GM23338 (cell line): ENCODE measurements around the gene EPHX1. TPM values are rescaled to one million over a fixed set of nuclear protein-coding genes. Genes with fewer than 3 reads are reported as not detected.

Experiments used
- ATAC-seq: fragments of 200-7000 bp; cut with Tn5 transposase; 3 replicates; pipeline ENCODE4 v1.9.1; 2020
- DNase-seq: peaks from one replicate; pipeline ENCODE4 v3.0.0-alpha.2; 2015; ENCODE audit warnings: low spot score
- H2AFZ ChIP-seq: fragments of 200-600 bp; sonication (generic); 2 replicates; pipeline ENCODE4 v1.8.0; 2016; ENCODE audit warnings: antibody characterized with exemption, mild to moderate bottlenecking, moderate library complexity
- H3F3A ChIP-seq: fragments of 200-600 bp; sonication (generic); replicated peaks from 2 replicates; pipeline ENCODE4 v1.8.0; 2017; ENCODE audit warnings: antibody characterized with exemption, mixed run types, low read depth
- H3K27ac ChIP-seq: fragments of 200-600 bp; sonication (generic); 2 replicates; pipeline ENCODE4 v1.6.1; 2016; ENCODE audit warnings: low read depth
- H3K27me3 ChIP-seq: fragments of 200-600 bp; sonication (generic); 2 replicates; pipeline ENCODE4 v1.8.0; 2016; ENCODE audit warnings: mild to moderate bottlenecking, mixed run types, moderate library complexity; ENCODE audit not compliant: insufficient read depth
- H3K36me3 ChIP-seq: fragments of 200-600 bp; sonication (generic); 2 replicates; pipeline ENCODE4 v1.8.0; 2016; ENCODE audit warnings: mild to moderate bottlenecking; ENCODE audit not compliant: insufficient read depth
- H3K4me1 ChIP-seq: fragments of 200-600 bp; sonication (generic); 2 replicates; pipeline ENCODE4 v1.8.0; 2016; ENCODE audit warnings: mild to moderate bottlenecking, moderate library complexity; ENCODE audit not compliant: insufficient read depth
- H3K4me2 ChIP-seq: fragments of 200-600 bp; sonication (generic); 2 replicates; pipeline ENCODE4 v1.7.1; 2017; ENCODE audit warnings: mixed run types
- H3K4me3 ChIP-seq: fragments of 200-600 bp; sonication (generic); 2 replicates; pipeline ENCODE4 v1.6.1; 2016; ENCODE audit warnings: mixed run types
- H3K79me2 ChIP-seq: fragments of 200-600 bp; sonication (generic); replicated peaks from 2 replicates; pipeline ENCODE4 v1.8.0; 2017; ENCODE audit warnings: mild to moderate bottlenecking; ENCODE audit not compliant: insufficient read depth
- H3K9me2 ChIP-seq: fragments of 200-600 bp; sonication (generic); 2 replicates; pipeline ENCODE4 v1.8.0; 2017; ENCODE audit not compliant: insufficient read depth
- H4K20me1 ChIP-seq: fragments of 200-600 bp; sonication (generic); replicated peaks from 2 replicates; pipeline ENCODE4 v1.8.0; 2017; ENCODE audit warnings: mild to moderate bottlenecking; ENCODE audit not compliant: insufficient read depth
- H3K27ac Mint-ChIP-seq: 2 replicates; pipeline ENCODE4 v1.8.0; 2020; ENCODE audit warnings: inconsistent platforms, mild to moderate bottlenecking, moderate library complexity, mixed read lengths
- H3K27me3 Mint-ChIP-seq: 3 replicates; pipeline ENCODE4 v1.8.0; 2022; ENCODE audit warnings: low read depth, mild to moderate bottlenecking, moderate library complexity, mixed read lengths, inconsistent platforms; ENCODE audit not compliant: insufficient read depth, poor library complexity
- H3K36me3 Mint-ChIP-seq: 3 replicates; pipeline ENCODE4 v1.8.0; 2021; ENCODE audit warnings: low read depth, mild to moderate bottlenecking, inconsistent platforms, moderate library complexity, mixed read lengths
- H3K4me1 Mint-ChIP-seq: 3 replicates; pipeline ENCODE4 v1.8.0; 2020; ENCODE audit warnings: mild to moderate bottlenecking, inconsistent platforms, mixed read lengths
- H3K4me3 Mint-ChIP-seq: 3 replicates; pipeline ENCODE4 v1.8.0; 2021; ENCODE audit warnings: moderate library complexity, mild to moderate bottlenecking, inconsistent platforms, mixed read lengths
- H3K9me3 Mint-ChIP-seq: 3 replicates; pipeline ENCODE4 v1.8.0; 2020; ENCODE audit warnings: moderate library complexity, mild to moderate bottlenecking, inconsistent platforms, mixed read lengths
- CREB1 ChIP-seq: fragments of 250-450 bp; sonication (Bioruptor Pico); IDR thresholded peaks from 2 replicates; pipeline ENCODE4 v1.5.0; 2020; ENCODE audit warnings: low read depth, mild to moderate bottlenecking, moderate library complexity
- EZH2 ChIP-seq: fragments of 200-600 bp; sonication (generic); IDR thresholded peaks from one replicate; pipeline ENCODE4 v1.8.0; 2017; ENCODE audit warnings: antibody characterized with exemption, mild to moderate bottlenecking, low read depth; ENCODE audit not compliant: unreplicated experiment
- EZH2phosphoT487 ChIP-seq: fragments of 200-600 bp; sonication (generic); IDR thresholded peaks from one replicate; pipeline ENCODE4 v1.8.1; 2018; ENCODE audit warnings: antibody characterized with exemption; ENCODE audit not compliant: unreplicated experiment
- JUNB ChIP-seq: IDR thresholded peaks from one replicate; pipeline ENCODE4 v1.6.1; 2016; ENCODE audit warnings: antibody characterized with exemption; ENCODE audit not compliant: unreplicated experiment
- NANOG ChIP-seq: IDR thresholded peaks from 2 replicates; pipeline ENCODE4 v1.6.1; 2016; ENCODE audit warnings: antibody characterized with exemption, borderline replicate concordance
- POLR2AphosphoS5 ChIP-seq: IDR thresholded peaks from 2 replicates; pipeline ENCODE4 v1.6.1; 2016; ENCODE audit warnings: antibody characterized with exemption, low read depth
- STAT1 ChIP-seq: IDR thresholded peaks from one replicate; pipeline ENCODE4 v1.6.1; 2016; ENCODE audit warnings: antibody characterized with exemption; ENCODE audit not compliant: unreplicated experiment
- ZNF114 ChIP-seq: fragments of 250-450 bp; sonication (Bioruptor Pico); IDR thresholded peaks from 2 replicates; pipeline ENCODE4 v1.5.0; 2020; ENCODE audit warnings: mild to moderate bottlenecking, moderate library complexity
- ZNF331 ChIP-seq: fragments of 250-450 bp; sonication (Bioruptor Pico); IDR thresholded peaks from 2 replicates; pipeline ENCODE4 v1.5.0; 2020; ENCODE audit warnings: low read depth, mild to moderate bottlenecking, moderate library complexity
- polyA plus RNA-seq: library from polyadenylated mRNA; unstranded; fragments of >200 nt; fragmentation: Nextera tagmentation; extraction: Ambion mirVana; gene quantifications from 2 replicates; pipeline ENCODE4 v1.2.1, GENCODE V29; 2016
- total RNA-seq: library from RNA; depleted of rRNA; stranded (reverse); fragments of >200 nt; shearing (Covaris generic); gene quantifications from 2 replicates; pipeline ENCODE4 v1.2.3, GENCODE V29; 2014
- TF ChIP-seq, protein P1 (sequence below), 2 experiments: fragments of 200-600 bp in 1 of 2; sonication (generic) in 1 of 2; conservative IDR thresholded peaks; 2 replicates each; pipeline versions ENCODE4 v1.5.1 to v1.6.1; 2016 to 2017; ENCODE audit warnings: antibody characterized with exemption in 2 of 2, low read depth in 2 of 2, mild to moderate bottlenecking in 2 of 2, moderate library complexity in 1 of 2
- TF ChIP-seq, protein P2 (sequence below): fragments of 250-450 bp; sonication (Bioruptor Pico); IDR thresholded peaks from 2 replicates; pipeline ENCODE4 v1.5.0; 2020; ENCODE audit warnings: mild to moderate bottlenecking, moderate library complexity
- TF ChIP-seq, protein P3 (sequence below): IDR thresholded peaks from 2 replicates; pipeline ENCODE4 v1.6.1; 2016; ENCODE audit warnings: antibody characterized with exemption

The EPHX1 gene
- total and polyA plus RNA-seq, 2 experiments from 2014 or later = 15.3 to 46.5 TPM

DNA sequence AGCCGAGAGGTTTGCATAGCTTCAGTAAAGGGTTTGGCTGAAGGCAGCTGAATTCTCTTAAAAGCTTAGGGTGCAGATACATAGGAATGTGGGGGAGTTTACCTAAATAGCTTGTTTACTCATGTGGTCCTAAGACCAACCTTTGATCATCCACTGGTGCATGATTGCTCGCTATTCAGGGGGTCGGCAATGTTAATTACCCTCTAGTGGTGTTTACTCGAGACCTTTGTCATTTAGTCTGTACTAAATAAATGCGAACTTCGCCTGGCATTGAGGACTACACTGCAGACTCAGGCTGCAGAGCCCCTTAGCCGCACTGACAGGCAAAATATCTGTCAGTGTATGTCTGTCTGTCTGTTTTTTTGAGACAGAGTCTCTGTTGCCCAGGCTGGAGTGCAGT, 40.4 kb downstream of the EPHX1 start:
- Histone ChIP-seq H3K36me3 (peaks cover 42% of the 10 kb centered on the region), H3K79me2 (no peaks in the 10 kb centered on the region), H3F3A (peaks cover 17% of the 10 kb centered on the region), H3K9me2 (no peaks in the 10 kb centered on the region), H2AFZ (no peak overlapping the region), H3K4me2 (no peak overlapping the region), H3K27ac (no peak overlapping the region), H3K27me3 (no peaks in the 10 kb centered on the region), H3K4me3 (no peak overlapping the region), H3K4me1 (peaks cover 3% of the 10 kb centered on the region), H4K20me1 (no peaks in the 10 kb centered on the region; the same call in 1 of the 2 replicates)
- peaks cover 80% of the 10 kb centered on the region for H3K36me3 Mint-ChIP-seq
- H3K4me1 Mint-ChIP-seq = peaks cover 21% of the 10 kb centered on the region
- ATAC-seq = no peak
- TF ChIP-seq NANOG (0 out of 2 replicates have a peak, but pooled peaks have one; percentile 23), ZNF114 (CRISPR knock-in tag) (no peak)
- H3K9me3 Mint-ChIP-seq = peaks cover 19% of the 10 kb centered on the region
- peak; percentile 33 for DNase-seq
- H3K4me3 Mint-ChIP-seq = no peak overlapping the region; the same call in 2 of the 3 replicates
- peaks cover 15% of the 10 kb centered on the region for H3K27me3 Mint-ChIP-seq
- H3K27ac Mint-ChIP-seq = no peak overlapping the region

DNA sequence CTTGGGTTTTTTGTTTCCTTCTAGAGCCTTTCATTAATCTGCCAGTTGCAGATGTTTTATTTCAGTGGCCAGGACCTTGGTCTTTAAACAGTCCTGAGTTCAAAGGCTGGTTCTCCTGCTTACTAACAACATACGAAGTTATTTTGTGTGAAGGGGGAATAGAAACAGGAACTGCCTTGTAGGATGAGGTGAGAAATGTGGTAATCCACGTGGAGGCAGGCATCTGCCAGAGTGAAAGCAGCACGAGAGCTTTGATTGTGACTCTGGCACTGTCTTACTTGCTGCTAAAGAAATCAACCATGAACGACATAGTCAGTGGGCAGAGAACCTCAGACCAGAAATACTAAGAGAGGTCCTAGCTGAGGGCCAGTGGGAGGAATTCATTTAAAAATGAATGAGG, 41.9 kb downstream of the EPHX1 start:
- DNase-seq = no peak
- Histone ChIP-seq H3K27ac (no peak overlapping the region), H3K36me3 (peaks cover 50% of the 10 kb centered on the region), H3K4me3 (no peak overlapping the region), H2AFZ (no peak overlapping the region), H3F3A (peaks cover 13% of the 10 kb centered on the region), H4K20me1 (no peaks in the 10 kb centered on the region; the same call in 1 of the 2 replicates), H3K9me2 (no peaks in the 10 kb centered on the region), H3K79me2 (no peaks in the 10 kb centered on the region), H3K27me3 (no peaks in the 10 kb centered on the region), H3K4me1 (no peaks in the 10 kb centered on the region), H3K4me2 (no peak overlapping the region)
- H3K4me3 Mint-ChIP-seq = no peak overlapping the region
- H3K27ac Mint-ChIP-seq = no peak overlapping the region
- H3K4me1 Mint-ChIP-seq = peaks cover 15% of the 10 kb centered on the region; the same call in 2 of the 3 replicates
- H3K9me3 Mint-ChIP-seq = peaks cover 19% of the 10 kb centered on the region
- H3K36me3 Mint-ChIP-seq = peaks cover 83% of the 10 kb centered on the region
- H3K27me3 Mint-ChIP-seq = peaks cover 15% of the 10 kb centered on the region
- no peak for ATAC-seq
- no peak for TF ChIP-seq POLR2AphosphoS5
- TF ChIP-seq, protein P1, sequence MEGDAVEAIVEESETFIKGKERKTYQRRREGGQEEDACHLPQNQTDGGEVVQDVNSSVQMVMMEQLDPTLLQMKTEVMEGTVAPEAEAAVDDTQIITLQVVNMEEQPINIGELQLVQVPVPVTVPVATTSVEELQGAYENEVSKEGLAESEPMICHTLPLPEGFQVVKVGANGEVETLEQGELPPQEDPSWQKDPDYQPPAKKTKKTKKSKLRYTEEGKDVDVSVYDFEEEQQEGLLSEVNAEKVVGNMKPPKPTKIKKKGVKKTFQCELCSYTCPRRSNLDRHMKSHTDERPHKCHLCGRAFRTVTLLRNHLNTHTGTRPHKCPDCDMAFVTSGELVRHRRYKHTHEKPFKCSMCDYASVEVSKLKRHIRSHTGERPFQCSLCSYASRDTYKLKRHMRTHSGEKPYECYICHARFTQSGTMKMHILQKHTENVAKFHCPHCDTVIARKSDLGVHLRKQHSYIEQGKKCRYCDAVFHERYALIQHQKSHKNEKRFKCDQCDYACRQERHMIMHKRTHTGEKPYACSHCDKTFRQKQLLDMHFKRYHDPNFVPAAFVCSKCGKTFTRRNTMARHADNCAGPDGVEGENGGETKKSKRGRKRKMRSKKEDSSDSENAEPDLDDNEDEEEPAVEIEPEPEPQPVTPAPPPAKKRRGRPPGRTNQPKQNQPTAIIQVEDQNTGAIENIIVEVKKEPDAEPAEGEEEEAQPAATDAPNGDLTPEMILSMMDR (conservative IDR thresholded peaks at IDR 0.05; ENCODE audit: low read depth in 2 of 2) = no peak
- TF ChIP-seq EZH2 = no peak
- TF ChIP-seq ZNF331 (CRISPR knock-in tag) = no peak
- TF ChIP-seq, protein P2, sequence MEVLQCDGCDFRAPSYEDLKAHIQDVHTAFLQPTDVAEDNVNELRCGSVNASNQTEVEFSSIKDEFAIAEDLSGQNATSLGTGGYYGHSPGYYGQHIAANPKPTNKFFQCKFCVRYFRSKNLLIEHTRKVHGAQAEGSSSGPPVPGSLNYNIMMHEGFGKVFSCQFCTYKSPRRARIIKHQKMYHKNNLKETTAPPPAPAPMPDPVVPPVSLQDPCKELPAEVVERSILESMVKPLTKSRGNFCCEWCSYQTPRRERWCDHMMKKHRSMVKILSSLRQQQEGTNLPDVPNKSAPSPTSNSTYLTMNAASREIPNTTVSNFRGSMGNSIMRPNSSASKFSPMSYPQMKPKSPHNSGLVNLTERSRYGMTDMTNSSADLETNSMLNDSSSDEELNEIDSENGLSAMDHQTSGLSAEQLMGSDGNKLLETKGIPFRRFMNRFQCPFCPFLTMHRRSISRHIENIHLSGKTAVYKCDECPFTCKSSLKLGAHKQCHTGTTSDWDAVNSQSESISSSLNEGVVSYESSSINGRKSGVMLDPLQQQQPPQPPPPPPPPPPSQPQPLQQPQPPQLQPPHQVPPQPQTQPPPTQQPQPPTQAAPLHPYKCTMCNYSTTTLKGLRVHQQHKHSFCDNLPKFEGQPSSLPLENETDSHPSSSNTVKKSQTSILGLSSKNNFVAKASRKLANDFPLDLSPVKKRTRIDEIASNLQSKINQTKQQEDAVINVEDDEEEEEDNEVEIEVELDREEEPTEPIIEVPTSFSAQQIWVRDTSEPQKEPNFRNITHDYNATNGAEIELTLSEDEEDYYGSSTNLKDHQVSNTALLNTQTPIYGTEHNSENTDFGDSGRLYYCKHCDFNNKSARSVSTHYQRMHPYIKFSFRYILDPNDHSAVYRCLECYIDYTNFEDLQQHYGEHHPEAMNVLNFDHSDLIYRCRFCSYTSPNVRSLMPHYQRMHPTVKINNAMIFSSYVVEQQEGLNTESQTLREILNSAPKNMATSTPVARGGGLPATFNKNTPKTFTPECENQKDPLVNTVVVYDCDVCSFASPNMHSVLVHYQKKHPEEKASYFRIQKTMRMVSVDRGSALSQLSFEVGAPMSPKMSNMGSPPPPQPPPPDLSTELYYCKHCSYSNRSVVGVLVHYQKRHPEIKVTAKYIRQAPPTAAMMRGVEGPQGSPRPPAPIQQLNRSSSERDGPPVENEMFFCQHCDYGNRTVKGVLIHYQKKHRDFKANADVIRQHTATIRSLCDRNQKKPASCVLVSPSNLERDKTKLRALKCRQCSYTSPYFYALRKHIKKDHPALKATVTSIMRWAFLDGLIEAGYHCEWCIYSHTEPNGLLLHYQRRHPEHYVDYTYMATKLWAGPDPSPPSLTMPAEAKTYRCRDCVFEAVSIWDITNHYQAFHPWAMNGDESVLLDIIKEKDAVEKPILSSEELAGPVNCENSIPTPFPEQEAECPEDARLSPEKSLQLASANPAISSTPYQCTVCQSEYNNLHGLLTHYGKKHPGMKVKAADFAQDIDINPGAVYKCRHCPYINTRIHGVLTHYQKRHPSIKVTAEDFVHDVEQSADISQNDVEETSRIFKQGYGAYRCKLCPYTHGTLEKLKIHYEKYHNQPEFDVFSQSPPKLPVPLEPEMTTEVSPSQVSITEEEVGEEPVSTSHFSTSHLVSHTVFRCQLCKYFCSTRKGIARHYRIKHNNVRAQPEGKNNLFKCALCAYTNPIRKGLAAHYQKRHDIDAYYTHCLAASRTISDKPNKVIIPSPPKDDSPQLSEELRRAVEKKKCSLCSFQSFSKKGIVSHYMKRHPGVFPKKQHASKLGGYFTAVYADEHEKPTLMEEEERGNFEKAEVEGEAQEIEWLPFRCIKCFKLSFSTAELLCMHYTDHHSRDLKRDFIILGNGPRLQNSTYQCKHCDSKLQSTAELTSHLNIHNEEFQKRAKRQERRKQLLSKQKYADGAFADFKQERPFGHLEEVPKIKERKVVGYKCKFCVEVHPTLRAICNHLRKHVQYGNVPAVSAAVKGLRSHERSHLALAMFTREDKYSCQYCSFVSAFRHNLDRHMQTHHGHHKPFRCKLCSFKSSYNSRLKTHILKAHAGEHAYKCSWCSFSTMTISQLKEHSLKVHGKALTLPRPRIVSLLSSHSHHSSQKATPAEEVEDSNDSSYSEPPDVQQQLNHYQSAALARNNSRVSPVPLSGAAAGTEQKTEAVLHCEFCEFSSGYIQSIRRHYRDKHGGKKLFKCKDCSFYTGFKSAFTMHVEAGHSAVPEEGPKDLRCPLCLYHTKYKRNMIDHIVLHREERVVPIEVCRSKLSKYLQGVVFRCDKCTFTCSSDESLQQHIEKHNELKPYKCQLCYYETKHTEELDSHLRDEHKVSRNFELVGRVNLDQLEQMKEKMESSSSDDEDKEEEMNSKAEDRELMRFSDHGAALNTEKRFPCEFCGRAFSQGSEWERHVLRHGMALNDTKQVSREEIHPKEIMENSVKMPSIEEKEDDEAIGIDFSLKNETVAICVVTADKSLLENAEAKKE (CRISPR knock-in tag) = no peak
- TF ChIP-seq, protein P3, sequence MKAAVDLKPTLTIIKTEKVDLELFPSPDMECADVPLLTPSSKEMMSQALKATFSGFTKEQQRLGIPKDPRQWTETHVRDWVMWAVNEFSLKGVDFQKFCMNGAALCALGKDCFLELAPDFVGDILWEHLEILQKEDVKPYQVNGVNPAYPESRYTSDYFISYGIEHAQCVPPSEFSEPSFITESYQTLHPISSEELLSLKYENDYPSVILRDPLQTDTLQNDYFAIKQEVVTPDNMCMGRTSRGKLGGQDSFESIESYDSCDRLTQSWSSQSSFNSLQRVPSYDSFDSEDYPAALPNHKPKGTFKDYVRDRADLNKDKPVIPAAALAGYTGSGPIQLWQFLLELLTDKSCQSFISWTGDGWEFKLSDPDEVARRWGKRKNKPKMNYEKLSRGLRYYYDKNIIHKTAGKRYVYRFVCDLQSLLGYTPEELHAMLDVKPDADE = no peak
- TF ChIP-seq ZNF114 (CRISPR knock-in tag) = no peak
- no peak for TF ChIP-seq JUNB
- no peak for TF ChIP-seq CREB1 (CRISPR knock-in tag)
- no peak for TF ChIP-seq EZH2phosphoT487
- TF ChIP-seq STAT1 = no peak
- TF ChIP-seq NANOG = no peak
